HG03066 (cell line): ENCODE data around the gene DBI.
"Not testable (repeated sequence)": the region's sequence is repeated elsewhere in the genome, so short reads cannot be mapped to it uniquely, and the experiment has no call there.

ENCODE experiments used
- ATAC-seq: cut with Tn5 transposase; IDR thresholded peaks from one replicate; pipeline ENCODE4 v1.9.1; 2021; ENCODE audit warnings: low read depth; ENCODE audit not compliant: unreplicated experiment

The DBI gene

DNA sequence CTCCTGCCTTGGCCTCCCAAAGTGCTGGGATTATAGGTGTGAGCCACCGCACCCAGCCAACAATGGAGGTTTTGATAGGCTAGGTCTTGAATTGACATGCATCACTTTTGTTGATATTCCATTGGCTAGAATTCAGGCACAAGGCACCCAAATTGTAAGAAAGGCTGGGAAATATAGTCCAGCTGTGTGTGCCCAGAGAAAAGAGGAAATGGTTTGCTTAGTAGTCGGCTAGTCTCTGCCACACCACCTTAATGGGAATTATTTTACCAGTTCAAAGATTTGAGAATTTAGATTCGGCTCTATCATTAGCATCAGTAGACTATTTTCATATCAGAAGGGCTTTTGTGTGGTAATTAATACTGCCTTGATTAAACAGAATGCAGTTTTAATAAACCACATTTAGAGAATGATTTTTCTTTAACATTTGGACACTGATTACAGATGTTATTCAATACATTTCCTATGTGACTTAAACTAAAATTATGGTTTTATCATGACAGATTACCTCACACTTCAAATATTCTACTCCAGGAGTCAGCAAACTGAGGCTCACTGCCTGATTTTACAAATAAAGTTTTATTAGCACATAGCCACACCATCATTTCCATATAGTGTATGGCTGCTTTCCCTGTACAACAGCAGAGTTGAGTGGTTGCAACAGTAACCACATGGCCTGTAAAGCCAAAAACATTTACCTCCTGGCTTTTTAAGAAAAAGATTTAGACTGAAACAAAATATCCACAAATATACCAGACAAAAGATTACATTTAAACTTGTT, 27.4 kb downstream of the DBI start:
- ATAC-seq: no peak

DNA sequence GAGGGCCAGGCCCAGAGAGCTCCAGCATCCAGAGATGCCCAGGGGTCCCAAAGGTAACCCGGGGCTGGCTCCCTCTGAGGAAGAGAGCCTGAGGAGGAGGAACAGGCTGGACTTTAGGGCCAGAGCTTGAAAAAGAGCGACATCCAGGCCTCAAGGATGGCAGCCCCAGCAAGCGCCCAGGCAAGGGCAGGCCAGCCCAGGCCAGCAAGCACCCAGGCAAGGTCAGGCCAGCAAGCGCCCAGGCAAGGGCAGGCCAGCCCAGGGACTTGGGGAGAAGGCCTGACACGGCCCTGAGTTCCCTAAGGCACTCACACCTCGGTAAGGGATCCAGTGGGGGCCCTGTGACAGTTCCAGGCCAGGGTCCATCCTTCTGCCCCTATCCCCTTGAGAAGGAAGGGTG, 30.4 kb downstream of the DBI start:
- ATAC-seq: no peak

DNA sequence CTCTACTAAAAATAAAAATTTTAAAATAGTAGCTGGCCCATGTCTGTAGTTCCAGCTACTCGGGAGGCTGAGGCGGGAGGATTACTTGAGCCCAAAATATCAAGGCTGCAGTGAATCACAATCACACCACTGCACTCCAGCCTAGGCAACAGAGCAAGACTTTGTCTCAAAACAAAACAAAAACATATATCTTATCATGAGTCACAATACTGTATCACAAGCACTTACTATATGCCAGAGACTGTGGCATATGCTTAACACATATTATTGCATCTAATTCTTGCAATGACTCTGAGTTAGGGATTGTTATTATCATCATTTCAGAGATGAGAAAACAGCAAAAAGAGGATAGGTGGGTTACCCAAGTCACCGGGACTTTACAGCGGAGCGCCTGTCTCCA, 35.3 kb downstream of the DBI start:
- no peak for ATAC-seq

DNA sequence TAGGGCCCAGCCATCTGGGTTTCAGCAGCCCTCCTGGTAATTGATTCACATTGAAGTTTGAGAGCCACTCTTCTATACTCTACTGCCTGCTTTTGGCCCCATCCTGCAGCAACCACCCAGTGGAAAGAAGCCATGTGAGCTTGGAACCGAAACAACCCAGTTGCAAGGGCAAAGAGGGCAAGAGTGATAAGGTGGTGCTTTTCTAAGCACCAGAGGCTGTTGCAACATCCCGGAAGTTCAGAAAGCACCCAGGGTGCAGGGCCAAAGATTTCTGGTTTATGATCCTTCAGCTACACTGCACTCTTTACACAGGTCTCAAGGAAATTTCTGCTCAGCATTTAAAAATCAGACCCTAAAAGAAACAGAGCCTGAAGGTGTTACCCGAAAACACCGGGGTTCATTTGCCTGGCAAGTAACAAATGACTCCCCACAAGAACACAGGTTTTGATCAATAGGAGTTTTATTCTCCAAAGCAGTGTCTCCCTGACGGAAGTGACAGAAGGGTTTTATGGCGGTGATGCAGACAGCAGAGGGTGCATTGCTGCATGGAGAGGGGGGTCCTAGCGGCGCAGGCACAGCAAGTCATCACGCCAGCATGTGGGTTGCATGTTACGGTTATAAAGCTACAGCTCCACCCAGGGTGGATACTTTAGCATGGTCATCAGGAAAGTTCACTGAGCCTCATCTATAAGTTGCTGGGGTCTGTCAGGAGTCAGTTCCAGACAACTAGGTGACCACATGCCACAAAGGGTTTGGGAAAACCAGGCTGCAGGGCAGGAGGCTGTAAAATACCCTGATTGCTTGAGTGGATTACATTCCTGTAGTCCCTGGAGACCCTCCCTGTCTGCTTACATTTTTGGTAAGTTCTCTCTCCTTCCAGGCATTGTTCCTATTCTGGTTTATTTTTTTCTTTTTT, 36.1 kb downstream of the DBI start:
- ATAC-seq: no peak

DNA sequence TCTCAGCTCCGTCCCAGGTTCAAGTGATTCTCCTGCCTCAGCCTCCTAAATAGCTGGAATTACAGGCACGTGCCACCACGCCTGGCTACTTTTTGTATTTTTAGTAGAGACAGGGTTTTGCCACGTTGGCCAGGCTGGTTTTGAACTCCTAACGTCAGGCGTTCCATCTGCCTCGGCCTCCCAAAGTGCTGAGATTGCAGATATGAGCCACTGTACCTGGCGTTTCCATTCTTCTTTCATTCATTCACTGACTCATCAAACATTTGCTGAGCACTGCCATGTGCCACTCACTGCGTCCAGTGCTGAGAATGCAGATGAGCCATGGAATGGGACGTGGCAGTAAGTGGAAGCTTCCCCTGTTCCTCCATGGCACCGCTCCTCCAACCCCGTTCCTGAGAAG, 36.8 kb downstream of the DBI start:
- ATAC-seq: not testable (repeated sequence)

DNA sequence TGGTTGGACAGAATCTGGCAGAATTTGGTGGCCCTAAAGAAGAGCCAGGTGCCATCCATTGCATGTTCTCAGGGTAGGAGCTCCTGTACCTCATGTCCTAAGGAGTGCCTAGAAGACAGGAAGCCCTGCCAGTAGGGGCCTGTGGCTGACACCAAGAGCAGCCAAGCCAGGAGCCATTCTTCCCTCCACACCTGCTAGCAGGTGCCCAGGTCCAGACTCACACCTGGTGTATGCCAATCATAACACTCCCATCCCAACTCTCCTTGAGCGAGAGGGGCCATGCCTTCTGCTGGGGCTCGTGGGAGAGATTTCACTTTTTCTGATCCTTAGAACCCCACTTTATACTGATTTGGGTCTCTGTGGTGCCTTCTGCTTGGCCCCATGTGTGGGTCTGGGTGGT, 38.4 kb downstream of the DBI start:
- ATAC-seq: no peak

DNA sequence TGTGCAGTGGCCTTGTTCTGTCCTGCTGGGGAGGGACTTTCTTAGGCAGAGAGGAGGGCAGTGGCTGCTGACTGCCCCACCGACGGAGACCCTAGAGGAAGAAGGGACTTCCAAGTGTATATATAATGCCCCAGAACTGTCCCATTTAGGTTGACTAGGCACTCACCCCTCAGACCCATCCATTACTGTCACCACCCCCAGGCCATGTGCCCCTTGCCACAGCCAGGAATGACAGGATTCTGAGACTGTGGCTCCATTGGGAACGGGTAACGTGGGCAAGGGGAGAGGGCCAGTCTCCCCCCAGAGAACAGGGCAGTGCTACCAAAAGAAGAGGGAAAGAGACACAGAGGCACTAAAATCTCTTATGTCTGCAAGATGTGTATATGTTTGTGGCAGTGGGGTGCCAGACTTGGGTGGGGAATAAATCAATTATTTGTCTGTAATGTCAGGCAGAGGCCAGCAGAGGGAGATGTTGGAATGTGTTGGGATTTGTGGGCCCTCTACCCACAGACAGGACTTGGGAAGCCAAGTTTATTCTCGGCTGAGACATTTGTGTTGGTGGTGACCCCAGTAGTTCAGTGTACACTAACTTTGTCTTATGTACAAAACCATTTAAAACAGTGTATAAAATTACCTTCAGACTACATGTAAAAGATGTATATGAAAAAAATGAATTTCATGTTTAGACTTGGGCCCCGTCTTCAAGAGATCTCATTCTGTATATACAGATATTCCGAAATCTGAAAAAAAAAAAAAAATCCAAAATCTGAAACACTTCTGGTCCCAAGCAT, 40.8 kb downstream of the DBI start:
- no peak for ATAC-seq

DNA sequence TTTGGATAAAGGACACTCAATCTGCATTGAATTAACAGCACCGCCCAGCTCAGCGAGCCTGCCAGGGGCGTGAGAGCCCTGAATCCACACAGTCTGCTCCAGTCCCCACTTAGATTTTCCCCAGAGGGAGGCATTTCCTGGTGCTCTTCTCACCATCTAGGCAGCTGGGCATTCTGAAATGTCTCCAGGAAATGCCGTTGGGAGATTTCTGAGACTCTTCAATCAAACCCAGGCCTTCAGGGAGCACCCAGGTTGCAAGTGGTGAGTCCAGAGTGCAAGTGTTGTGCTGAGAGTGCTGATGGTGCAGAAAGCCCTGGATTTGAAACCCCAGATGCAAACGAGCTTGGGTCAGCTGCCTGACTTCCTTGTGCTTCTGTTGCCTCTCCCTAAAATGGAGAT, 41.4 kb downstream of the DBI start:
- ATAC-seq: no peak

DNA sequence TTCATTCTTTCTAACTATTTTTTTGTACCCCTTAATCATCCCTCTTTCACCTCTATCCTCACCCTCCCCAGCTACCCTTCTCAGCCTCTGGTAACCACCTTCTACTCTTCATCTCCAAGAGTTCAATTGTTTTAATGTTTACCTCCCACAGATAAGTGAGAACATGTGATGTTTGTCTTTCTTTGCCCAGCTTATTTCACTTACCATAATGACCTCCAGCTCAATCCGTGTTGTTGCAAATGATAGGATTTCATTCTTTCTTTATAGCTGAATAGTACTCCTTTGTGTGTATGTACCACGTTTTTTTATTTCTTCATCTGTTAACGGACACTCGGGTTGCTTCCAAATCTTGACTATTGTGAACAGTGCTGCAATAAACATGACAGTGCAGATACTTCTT, 42.7 kb downstream of the DBI start:
- ATAC-seq: no peak

DNA sequence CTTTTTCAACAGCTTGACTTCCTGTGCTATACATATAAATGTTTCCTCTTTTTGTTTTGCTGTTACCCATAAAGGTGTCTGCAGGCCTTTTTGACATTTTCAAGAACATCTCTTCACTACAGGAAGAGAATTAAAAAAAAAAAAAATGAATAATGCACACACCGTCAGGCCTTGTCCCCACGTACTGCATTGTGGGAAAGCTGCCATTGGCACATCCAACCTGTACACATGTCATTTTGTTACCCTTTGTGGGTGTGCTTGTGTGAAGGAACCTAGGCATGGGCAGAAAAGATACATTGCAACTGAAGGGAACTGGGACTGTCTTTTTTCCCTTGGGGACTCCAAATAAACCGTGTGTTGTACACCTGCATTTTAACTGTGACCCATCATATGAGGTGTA, 48.1 kb downstream of the DBI start:
- no peak for ATAC-seq

DNA sequence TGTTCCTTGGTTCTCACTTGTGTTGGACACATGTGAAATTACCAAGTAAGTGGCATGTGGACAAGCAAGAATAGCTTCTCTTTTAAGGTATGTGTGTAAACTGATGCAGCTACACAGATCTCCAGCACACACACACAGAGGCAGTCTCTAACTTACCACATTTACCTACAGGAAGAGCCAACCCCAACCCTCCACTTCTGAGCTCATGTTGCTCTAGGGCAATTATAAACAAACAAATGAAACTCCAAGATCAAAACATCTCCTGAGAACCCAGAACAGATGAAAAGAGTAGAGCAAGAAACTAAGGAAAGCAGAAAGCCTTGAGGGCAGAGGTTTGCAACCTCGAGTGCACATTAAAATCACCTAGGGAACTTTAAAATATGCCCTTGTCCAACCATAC, 48.9 kb downstream of the DBI start:
- ATAC-seq: no peak

DNA sequence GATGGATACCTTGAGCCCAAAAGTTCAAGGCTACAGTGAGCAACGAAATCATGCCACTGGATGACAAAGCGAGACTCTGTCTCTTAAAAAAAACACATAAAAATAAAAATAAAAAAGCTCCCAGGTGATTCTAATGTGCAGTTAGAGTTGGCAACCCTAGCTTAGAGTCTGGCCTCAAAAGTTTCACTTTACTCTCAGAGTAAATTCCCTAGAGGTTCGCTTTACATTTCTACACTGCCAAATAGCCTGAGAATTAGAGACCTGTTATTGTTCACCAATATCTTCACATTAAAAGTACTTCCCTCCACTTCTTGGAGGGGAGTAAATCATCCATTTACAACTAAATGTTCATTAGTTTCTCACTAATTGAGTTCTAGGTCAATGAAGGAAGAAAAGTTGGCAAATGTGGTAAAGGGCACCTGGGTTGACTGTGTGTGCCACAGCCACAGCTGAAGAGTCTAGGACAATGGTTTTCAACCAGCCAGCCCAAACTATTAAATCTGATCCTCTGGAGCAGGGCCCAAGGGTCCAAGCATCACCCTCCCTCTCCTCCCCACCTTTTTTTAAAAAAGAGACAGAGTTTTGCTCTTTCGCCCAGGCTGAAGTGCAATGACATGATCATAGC, 49.6 kb downstream of the DBI start:
- ATAC-seq: no peak

DNA sequence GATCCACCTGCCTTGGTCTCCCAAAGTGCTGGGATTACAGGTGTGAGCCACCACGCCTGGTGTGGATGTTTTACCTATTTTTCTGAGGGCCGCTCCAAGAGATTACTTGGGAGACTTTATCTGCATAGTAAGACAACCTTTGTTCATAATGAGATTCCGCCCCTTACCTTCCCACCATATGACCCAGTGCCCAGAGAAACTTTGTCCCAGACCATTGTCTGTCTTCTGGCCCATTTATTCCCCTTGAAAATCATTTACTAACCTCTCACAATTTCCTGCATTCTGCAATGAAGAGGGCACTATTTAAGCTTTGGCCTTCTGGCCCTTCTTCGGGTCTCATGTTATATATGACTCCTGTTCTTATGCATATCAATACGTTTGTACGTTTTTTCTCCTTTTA, 51.1 kb downstream of the DBI start:
- ATAC-seq: no peak

DNA sequence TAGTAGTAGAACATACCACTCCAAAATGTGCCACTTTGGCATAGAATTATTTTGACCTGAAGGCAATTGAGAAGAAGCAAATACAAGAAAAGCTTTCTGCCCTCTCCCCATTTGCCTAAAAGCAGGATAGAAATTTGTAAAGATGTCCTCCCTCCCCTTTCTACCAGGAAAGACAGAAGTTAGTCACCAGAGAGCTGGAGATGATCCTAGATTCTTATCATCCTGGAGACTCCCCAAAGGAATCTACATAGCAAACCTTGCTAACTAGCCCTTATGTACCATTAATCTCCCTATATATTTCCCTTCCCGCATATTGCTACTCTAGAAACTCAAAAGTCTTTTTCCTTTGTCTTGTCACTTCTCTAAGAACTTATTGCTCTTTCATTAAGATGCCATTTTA, 52.3 kb downstream of the DBI start:
- no peak for ATAC-seq

DNA sequence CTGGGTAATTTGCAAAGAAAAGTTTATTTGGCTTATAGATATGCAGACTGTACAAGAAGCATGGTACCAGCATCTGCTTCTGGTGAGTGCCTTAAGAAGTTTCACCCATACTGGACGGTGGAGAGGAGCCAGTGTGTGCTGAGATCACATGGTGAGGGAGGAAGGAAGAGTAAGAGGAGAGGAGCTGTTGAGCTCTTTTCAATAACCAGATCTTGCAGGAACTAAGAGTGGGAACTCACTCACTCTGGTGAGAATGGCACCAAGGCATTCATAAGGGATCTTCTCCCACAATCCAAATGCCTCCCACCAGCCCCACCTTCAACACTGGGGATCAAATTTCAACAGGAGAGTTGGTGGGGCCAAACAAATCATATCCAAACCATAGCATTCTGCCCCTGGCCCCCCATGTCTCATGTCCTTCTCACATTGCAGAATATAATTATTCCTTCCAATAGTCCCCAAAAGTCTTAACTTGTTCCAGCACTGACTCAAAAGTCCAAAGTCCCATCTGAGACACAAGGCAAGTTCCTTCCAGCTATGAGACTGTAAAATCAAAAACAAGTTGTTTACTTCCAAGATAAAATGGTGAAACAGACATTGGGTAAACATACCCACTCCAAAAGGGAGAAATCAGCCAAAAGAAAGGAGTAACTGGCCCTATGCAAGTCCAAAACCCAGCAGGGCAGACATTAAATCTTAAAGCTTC, 53.2 kb downstream of the DBI start:
- no peak for ATAC-seq

DNA sequence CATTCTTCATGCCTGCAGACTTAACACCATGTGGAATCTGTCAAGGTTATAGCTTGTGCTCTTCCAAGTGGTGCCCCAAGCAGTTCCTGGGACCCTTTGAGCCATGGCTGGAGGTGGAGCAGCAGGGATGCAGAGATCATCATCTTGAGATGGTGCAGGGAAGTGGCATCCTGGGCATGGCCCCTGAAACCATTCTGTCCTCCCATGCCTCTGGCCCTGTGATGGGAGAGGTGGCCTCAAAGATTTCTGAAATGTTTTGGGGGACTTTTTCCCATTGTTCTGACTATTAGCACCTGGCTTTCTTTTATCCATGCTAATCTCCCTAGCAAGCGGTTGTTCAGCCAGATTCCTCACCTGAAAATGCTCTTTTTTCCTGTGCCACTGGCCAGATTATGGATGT, 54.5 kb downstream of the DBI start:
- no peak for ATAC-seq

DNA sequence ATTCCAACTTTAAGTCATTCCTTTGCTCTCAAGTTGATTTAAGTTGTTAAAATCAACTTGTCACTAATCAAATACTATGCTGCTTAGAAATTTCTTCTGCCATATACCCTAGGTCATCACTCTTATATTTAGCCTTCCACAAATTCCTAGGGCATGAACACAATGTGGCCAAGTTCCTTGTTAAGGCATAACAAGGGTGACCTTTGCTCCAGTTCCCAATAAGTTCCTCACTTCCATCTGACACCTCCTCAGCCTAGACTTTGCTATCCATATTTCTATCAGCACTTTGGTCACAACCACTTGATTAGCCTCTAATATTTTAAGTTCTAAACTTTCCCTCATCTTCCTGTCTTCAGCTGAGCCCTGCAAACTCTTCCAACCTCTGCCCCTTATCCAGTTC, 55.0 kb downstream of the DBI start:
- no peak for ATAC-seq
